IPS-18c (cell line): ENCODE results near the gene PGR.
"Not testable (repeated sequence)": the region's sequence is repeated elsewhere in the genome, so short reads cannot be mapped to it uniquely, and the experiment has no call there.

Experiments
- H3K4me3 ChIP-seq: 2 replicates; pipeline ENCODE4 v1.7.0; 2013; ENCODE audit warnings: low read depth, mild to moderate bottlenecking, low read length, moderate library complexity; ENCODE audit not compliant: insufficient read depth
- H3K9me3 ChIP-seq: one replicate; pipeline ENCODE4 v1.6.1; 2013; ENCODE audit warnings: mild to moderate bottlenecking, low read length, moderate library complexity; ENCODE audit not compliant: control insufficient read depth, insufficient read depth

PGR gene

GRCh38 chr11:101031713-101032112 lies 97.9 kb downstream of the PGR start:
- no peaks in the 10 kb centered on the region for H3K9me3 ChIP-seq
- H3K4me3 ChIP-seq: no peak overlapping the region

GRCh38 chr11:101030692-101031091 lies 98.9 kb downstream of the PGR start:
- no peaks in the 10 kb centered on the region for H3K9me3 ChIP-seq
- H3K4me3 ChIP-seq: no peak overlapping the region

- Histone ChIP-seq H3K4me3 (no peak overlapping the region), H3K9me3 (no peaks in the 10 kb centered on the region)
These were observed 99.6 kb downstream of the PGR start for GRCh38 chr11:101030015-101030414.

- Histone ChIP-seq H3K4me3 (no peak overlapping the region), H3K9me3 (no peaks in the 10 kb centered on the region)
These were observed 101.0 kb downstream of the PGR start for GRCh38 chr11:101028644-101029043.

GRCh38 chr11:101022256-101022655 lies 107.4 kb downstream of the PGR start:
- no peaks in the 10 kb centered on the region for H3K9me3 ChIP-seq
- H3K4me3 ChIP-seq: no peak overlapping the region

- Histone ChIP-seq H3K9me3 (no peaks in the 10 kb centered on the region), H3K4me3 (no peak overlapping the region)
These were observed 109.7 kb downstream of the PGR start for GRCh38 chr11:101019870-101020269.

GRCh38 chr11:101014600-101015285 lies 114.9 kb downstream of the PGR start:
- H3K4me3 ChIP-seq: no peak overlapping the region

GRCh38 chr11:101013702-101014101 lies 115.9 kb downstream of the PGR start:
- H3K9me3 ChIP-seq: not testable (repeated sequence)

More at GRCh38 chr11:101014600-101015285, 114.9 kb downstream of the PGR start:
- H3K9me3 ChIP-seq: no peaks in the 10 kb centered on the region

GRCh38 chr11:101011881-101012280 lies 117.7 kb downstream of the PGR start:
- H3K9me3 ChIP-seq: no peaks in the 10 kb centered on the region

More at GRCh38 chr11:101013702-101014101, 115.9 kb downstream of the PGR start:
- H3K4me3 ChIP-seq: not testable (repeated sequence)

GRCh38 chr11:101010899-101011298 lies 118.7 kb downstream of the PGR start:
- Histone ChIP-seq H3K4me3 (no peak overlapping the region), H3K9me3 (no peaks in the 10 kb centered on the region)

More at GRCh38 chr11:101011881-101012280, 117.7 kb downstream of the PGR start:
- no peak overlapping the region for H3K4me3 ChIP-seq

GRCh38 chr11:101009690-101010055 lies 119.9 kb downstream of the PGR start:
- H3K4me3 ChIP-seq: no peak overlapping the region
- H3K9me3 ChIP-seq: no peaks in the 10 kb centered on the region

- H3K9me3 ChIP-seq: no peaks in the 10 kb centered on the region
- H3K4me3 ChIP-seq: no peak overlapping the region
These were observed 120.5 kb downstream of the PGR start for GRCh38 chr11:101008961-101009689.

GRCh38 chr11:101003468-101003867 lies 126.1 kb downstream of the PGR start:
- H3K4me3 ChIP-seq: no peak overlapping the region

GRCh38 chr11:100999756-101000155 lies 129.9 kb downstream of the PGR start:
- Histone ChIP-seq H3K4me3 (no peak overlapping the region), H3K9me3 (no peaks in the 10 kb centered on the region)

More at GRCh38 chr11:101003468-101003867, 126.1 kb downstream of the PGR start:
- H3K9me3 ChIP-seq: no peaks in the 10 kb centered on the region

- no peaks in the 10 kb centered on the region for H3K9me3 ChIP-seq
- H3K4me3 ChIP-seq: no peak overlapping the region
These were observed 134.6 kb downstream of the PGR start for GRCh38 chr11:100994966-100995365.

- no peak overlapping the region for H3K4me3 ChIP-seq
- H3K9me3 ChIP-seq: no peaks in the 10 kb centered on the region
These were observed 138.1 kb downstream of the PGR start for GRCh38 chr11:100991541-100991940.

- Histone ChIP-seq H3K9me3 (no peaks in the 10 kb centered on the region), H3K4me3 (no peak overlapping the region)
These were observed 138.7 kb downstream of the PGR start for GRCh38 chr11:100990931-100991330.

GRCh38 chr11:100984668-100985067 lies 144.9 kb downstream of the PGR start:
- Histone ChIP-seq H3K9me3 (no peaks in the 10 kb centered on the region), H3K4me3 (no peak overlapping the region)
